GM06990 (cell line): ENCODE data around the gene DNM2.

Experiments used
- DNase-seq: peaks from one replicate; pipeline ENCODE4 v3.0.0-alpha.2; 2011; ENCODE audit not compliant: insufficient read length; ENCODE audit errors: extremely low read depth
- H3K27me3 ChIP-seq: replicated peaks from 2 replicates; pipeline ENCODE4 v1.6.0; 2011; ENCODE audit warnings: low read length; ENCODE audit not compliant: control insufficient read depth, insufficient read depth
- H3K36me3 ChIP-seq: 2 replicates; pipeline ENCODE4 v1.5.1; 2011; ENCODE audit warnings: low read length; ENCODE audit not compliant: control insufficient read depth, insufficient read depth
- H3K4me3 ChIP-seq: replicated peaks from 2 replicates; pipeline ENCODE4 v1.5.1; 2011; ENCODE audit warnings: low read depth, mild to moderate bottlenecking, control low read depth, low read length
- CTCF ChIP-seq: IDR thresholded peaks from 2 replicates; pipeline ENCODE4 v1.5.1; 2011; ENCODE audit warnings: low read length, control low read depth, mild to moderate bottlenecking, inconsistent platforms; ENCODE audit not compliant: insufficient read depth, poor library complexity, severe bottlenecking

The DNM2 gene

GRCh38 chr19:10724573-10725071 lies 6.7 kb downstream of the DNM2 start:
- no peak for TF ChIP-seq CTCF
- no peak for DNase-seq
- H3K27me3 ChIP-seq, result no peaks in the 10 kb centered on the region
- peaks cover 11% of the 10 kb centered on the region for H3K36me3 ChIP-seq
- H3K4me3 ChIP-seq, result no peak overlapping the region

- Histone ChIP-seq H3K4me3 (no peak overlapping the region), H3K27me3 (no peaks in the 10 kb centered on the region), H3K36me3 (peaks cover 11% of the 10 kb centered on the region)
- no peak for DNase-seq
- no peak for TF ChIP-seq CTCF
Measured at GRCh38 chr19:10725415-10725814, 7.5 kb downstream of the DNM2 start.

GRCh38 chr19:10726268-10726667 lies 8.4 kb downstream of the DNM2 start:
- no peak overlapping the region for H3K4me3 ChIP-seq
- no peaks in the 10 kb centered on the region for H3K27me3 ChIP-seq
- peaks cover 7% of the 10 kb centered on the region for H3K36me3 ChIP-seq
- DNase-seq, result no peak
- no peak for TF ChIP-seq CTCF

GRCh38 chr19:10727685-10728201 lies 9.9 kb downstream of the DNM2 start:
- TF ChIP-seq CTCF, result no peak
- Histone ChIP-seq H3K36me3 (peaks cover 7% of the 10 kb centered on the region), H3K4me3 (no peak overlapping the region), H3K27me3 (no peaks in the 10 kb centered on the region)
- no peak for DNase-seq

- Histone ChIP-seq H3K4me3 (no peak overlapping the region), H3K27me3 (no peaks in the 10 kb centered on the region), H3K36me3 (peaks cover 7% of the 10 kb centered on the region)
- no peak for TF ChIP-seq CTCF
- no peak for DNase-seq
Measured at GRCh38 chr19:10729411-10729810, 11.5 kb downstream of the DNM2 start.

GRCh38 chr19:10730932-10731331 lies 13.1 kb downstream of the DNM2 start:
- peaks cover 3% of the 10 kb centered on the region for H3K36me3 ChIP-seq
- no peak overlapping the region for H3K4me3 ChIP-seq
- no peak for TF ChIP-seq CTCF
- H3K27me3 ChIP-seq, result no peaks in the 10 kb centered on the region
- DNase-seq, result no peak
